IMR-90 (cell line): Measurements from ENCODE around the gene ABHD6. TPM values are rescaled to one million over a fixed set of nuclear protein-coding genes. Genes with fewer than 3 reads are reported as not detected.

Experiments used
- ATAC-seq: fragments of 200-7000 bp; cut with Tn5 transposase; 2 replicates; pipeline ENCODE4 v1.9.1; 2020; ENCODE audit warnings: low read depth, mild to moderate bottlenecking, moderate library complexity
- BruUV-seq: library from RNA; stranded (reverse); fragments of 400-500 nt; replicated peaks from 2 replicates; lab custom pipeline; 2021; lab: Mats Ljungman, UMichigan
- CTCF ChIA-PET: fragments of 300-600 bp; formaldehyde crosslinking; extraction: SDS; loops from one replicate; lab custom pipeline; 2021; ENCODE audit warnings: antibody characterized with exemption; lab: Yijun Ruan, JAX
- POLR2A ChIA-PET: fragments of 300-600 bp; sonication (Branson Sonifier 250); formaldehyde crosslinking; loops from one replicate; lab custom pipeline; 2022; ENCODE audit warnings: antibody characterized with exemption; ENCODE audit not compliant: unreplicated experiment; lab: Charles Lee
- DNase-seq: peaks from one replicate; pipeline ENCODE4 v3.0.0; 2013
- H2AFZ ChIP-seq: replicated peaks from 2 replicates; pipeline ENCODE3; 2013; ENCODE audit warnings: low read length, mild to moderate bottlenecking; ENCODE audit not compliant: poor library complexity
- H2AK5ac ChIP-seq: 2 replicates; pipeline ENCODE4 v1.6.1; 2013; ENCODE audit warnings: low read depth, low read length, inconsistent platforms
- H2AK9ac ChIP-seq: replicated peaks from 2 replicates; pipeline ENCODE3; 2013; ENCODE audit warnings: mild to moderate bottlenecking, low read depth, low read length, moderate library complexity; ENCODE audit not compliant: poor library complexity
- H2BK120ac ChIP-seq: 2 replicates; pipeline ENCODE4 v1.6.1; 2013; ENCODE audit warnings: low read depth, low read length, inconsistent platforms
- H2BK15ac ChIP-seq: 3 replicates; pipeline ENCODE4 v1.6.1; 2013; ENCODE audit warnings: low read depth, low read length, inconsistent platforms
- H2BK20ac ChIP-seq: 2 replicates; pipeline ENCODE4 v1.6.1; 2013; ENCODE audit warnings: low read depth, mild to moderate bottlenecking, inconsistent platforms, low read length, moderate library complexity
- H2BK5ac ChIP-seq: 2 replicates; pipeline ENCODE4 v1.6.1; 2013; ENCODE audit warnings: mild to moderate bottlenecking, low read depth, low read length, inconsistent platforms; ENCODE audit not compliant: poor library complexity, severe bottlenecking
- H3K14ac ChIP-seq: replicated peaks from 2 replicates; pipeline ENCODE4 v1.6.1; 2013; ENCODE audit warnings: low read depth, low read length, inconsistent platforms
- H3K18ac ChIP-seq: 2 replicates; pipeline ENCODE4 v1.6.1; 2013; ENCODE audit warnings: low read depth, low read length, control low read depth
- H3K23ac ChIP-seq: 2 replicates; pipeline ENCODE4 v1.6.1; 2013; ENCODE audit warnings: low read depth, low read length, inconsistent platforms
- H3K27ac ChIP-seq: 2 replicates; pipeline ENCODE4 v1.5.1; 2013; ENCODE audit warnings: mild to moderate bottlenecking, control low read depth, low read length; ENCODE audit not compliant: insufficient read depth
- H3K27me3 ChIP-seq: 2 replicates; pipeline ENCODE4 v1.6.1; 2013; ENCODE audit warnings: low read length; ENCODE audit not compliant: control insufficient read depth, insufficient read depth
- H3K36me3 ChIP-seq: 2 replicates; pipeline ENCODE4 v1.6.1; 2013; ENCODE audit warnings: low read length, mixed read lengths; ENCODE audit not compliant: control insufficient read depth, insufficient read depth
- H3K4ac ChIP-seq: 2 replicates; pipeline ENCODE4 v1.6.1; 2013; ENCODE audit warnings: low read depth, low read length, inconsistent platforms
- H3K4me1 ChIP-seq: 2 replicates; pipeline ENCODE4 v1.6.1; 2013; ENCODE audit warnings: low read length, mixed read lengths; ENCODE audit not compliant: control insufficient read depth, insufficient read depth
- H3K4me2 ChIP-seq: 2 replicates; pipeline ENCODE4 v1.6.1; 2013; ENCODE audit warnings: low read depth, mild to moderate bottlenecking, control low read depth, low read length, moderate library complexity
- H3K4me3 ChIP-seq: 2 replicates; pipeline ENCODE4 v1.5.1; 2013; ENCODE audit warnings: low read depth, mild to moderate bottlenecking, control low read depth, low read length, moderate library complexity; ENCODE audit not compliant: insufficient read depth
- H3K56ac ChIP-seq: 2 replicates; pipeline ENCODE4 v1.6.1; 2013; ENCODE audit warnings: low read length, inconsistent platforms; ENCODE audit not compliant: insufficient read depth; ENCODE audit errors: extremely low read depth
- H3K79me1 ChIP-seq, 2 experiments: 2 replicates each; pipeline ENCODE4 v1.6.1; 2013; ENCODE audit warnings: low read length in 2 of 2, inconsistent platforms in 1 of 2, low read depth in 1 of 2
- H3K9ac ChIP-seq: 2 replicates; pipeline ENCODE4 v1.6.1; 2013; ENCODE audit warnings: low read depth, low read length, control low read depth
- H3K9me1 ChIP-seq: 2 replicates; pipeline ENCODE4 v1.6.1; 2013; ENCODE audit warnings: low read length, inconsistent platforms; ENCODE audit not compliant: insufficient read depth
- H3K9me3 ChIP-seq: 2 replicates; pipeline ENCODE4 v1.6.1; 2013; ENCODE audit warnings: low read length; ENCODE audit not compliant: control insufficient read depth, insufficient read depth
- H4K20me1 ChIP-seq: 2 replicates; pipeline ENCODE4 v1.6.1; 2013; ENCODE audit warnings: low read length, inconsistent platforms; ENCODE audit not compliant: insufficient read depth
- H4K5ac ChIP-seq: 2 replicates; pipeline ENCODE4 v1.6.1; 2013; ENCODE audit warnings: mild to moderate bottlenecking, low read depth, low read length, control low read depth
- H4K8ac ChIP-seq, 2 experiments: 2 replicates each; pipeline ENCODE4 v1.6.1; 2013; ENCODE audit warnings: low read depth in 2 of 2, low read length in 2 of 2, control low read depth in 1 of 2, inconsistent platforms in 1 of 2
- H4K91ac ChIP-seq: 2 replicates; pipeline ENCODE4 v1.6.1; 2013; ENCODE audit warnings: low read depth, low read length, inconsistent platforms; ENCODE audit not compliant: insufficient read depth
- NFE2L2 ChIP-seq: fragments of 150-350 bp; IDR thresholded peaks from 2 replicates; pipeline ENCODE4 v1.6.1; 2016; ENCODE audit warnings: low read depth, mild to moderate bottlenecking, low read length
- SMC3 ChIP-seq: fragments of 150-350 bp; IDR thresholded peaks from 2 replicates; pipeline ENCODE4 v1.6.1; 2016; ENCODE audit warnings: low read depth, mild to moderate bottlenecking, antibody characterized with exemption, low read length, moderate library complexity
- WGBS, 2 experiments: methylation state at CpG; one replicate each; pipeline versions ENCODE4 v1.1.5 to v1.1.7; 2013; ENCODE audit warnings: missing lambda C conversion rate in 2 of 2; ENCODE audit not compliant: insufficient read length in 1 of 2; ENCODE audit errors: extremely low coverage in 2 of 2; 5-methylcytosine and 5-hydroxymethylcytosine counted together
- dilution Hi-C: fragments of 300-500 bp; cut with HindIII; formaldehyde crosslinking; loops from one replicate; pipeline ENCODE4 v1.14.3; 2018; ENCODE audit warnings: low sequenced_read_pairs; ENCODE audit not compliant: unreplicated experiment
- in situ Hi-C: fragments of 300-500 bp; cut with MboI; formaldehyde crosslinking; loops from 3 replicates; pipeline ENCODE4 v1.14.3; 2019; ENCODE audit warnings: low sequenced_read_pairs, inconsistent platforms, mixed read lengths
- intact Hi-C: fragments of 100-400 bp; cut with micrococcal nuclease; formaldehyde crosslinking; loops from 2 replicates; pipeline ENCODE4 v1.10.0; 2022
- polyA plus RNA-seq, 3 experiments: library from polyadenylated mRNA; depleted of rRNA; stranded (reverse); fragments of >200 nt; gene quantifications; 2 replicates each; pipeline ENCODE4 v1.2.3, GENCODE V29; 2012; ENCODE audit warnings: low replicate concordance in 1 of 3
- total RNA-seq: library from RNA; depleted of rRNA; stranded (reverse); fragments of >200 nt; gene quantifications from 2 replicates; pipeline ENCODE4 v1.2.3, GENCODE V29; 2012
- TF ChIP-seq, protein P1 (sequence below): conservative IDR thresholded peaks from 2 replicates; pipeline ENCODE4 v1.5.1; 2012; ENCODE audit warnings: mild to moderate bottlenecking, low read depth, low read length, improper control_type of control experiment
- TF ChIP-seq, protein P2 (sequence below): fragments of 150-350 bp; IDR thresholded peaks from 2 replicates; pipeline ENCODE4 v1.6.1; 2016; ENCODE audit warnings: low read depth, mild to moderate bottlenecking, low read length, moderate library complexity, borderline replicate concordance

Gene ABHD6
- total and polyA plus RNA-seq, 2 of the 4 experiments (the other 2 are of a cell fraction) = 5.0 to 5.6 TPM

- H2BK120ac ChIP-seq = no peak overlapping the region
- H3K4me2 ChIP-seq = no peak overlapping the region
- H2BK20ac ChIP-seq = no peak overlapping the region
- H3K14ac ChIP-seq = no peak overlapping the region
- H3K9ac ChIP-seq = no peak overlapping the region
- H2BK15ac ChIP-seq = no peak overlapping the region
- no peaks in the 10 kb centered on the region for H3K79me1 ChIP-seq
- no peak overlapping the region for H3K23ac ChIP-seq
- H3K18ac ChIP-seq = no peak overlapping the region
- H2AFZ ChIP-seq = no peak overlapping the region
- H2AK9ac ChIP-seq = no peak overlapping the region
- H2BK5ac ChIP-seq = no peak overlapping the region
- no peaks in the 10 kb centered on the region for H3K9me3 ChIP-seq
- ATAC-seq = no peak
- no peak overlapping the region for H4K5ac ChIP-seq
- TF ChIP-seq SMC3 (no peak), NFE2L2 (no peak)
- TF ChIP-seq, protein P1, sequence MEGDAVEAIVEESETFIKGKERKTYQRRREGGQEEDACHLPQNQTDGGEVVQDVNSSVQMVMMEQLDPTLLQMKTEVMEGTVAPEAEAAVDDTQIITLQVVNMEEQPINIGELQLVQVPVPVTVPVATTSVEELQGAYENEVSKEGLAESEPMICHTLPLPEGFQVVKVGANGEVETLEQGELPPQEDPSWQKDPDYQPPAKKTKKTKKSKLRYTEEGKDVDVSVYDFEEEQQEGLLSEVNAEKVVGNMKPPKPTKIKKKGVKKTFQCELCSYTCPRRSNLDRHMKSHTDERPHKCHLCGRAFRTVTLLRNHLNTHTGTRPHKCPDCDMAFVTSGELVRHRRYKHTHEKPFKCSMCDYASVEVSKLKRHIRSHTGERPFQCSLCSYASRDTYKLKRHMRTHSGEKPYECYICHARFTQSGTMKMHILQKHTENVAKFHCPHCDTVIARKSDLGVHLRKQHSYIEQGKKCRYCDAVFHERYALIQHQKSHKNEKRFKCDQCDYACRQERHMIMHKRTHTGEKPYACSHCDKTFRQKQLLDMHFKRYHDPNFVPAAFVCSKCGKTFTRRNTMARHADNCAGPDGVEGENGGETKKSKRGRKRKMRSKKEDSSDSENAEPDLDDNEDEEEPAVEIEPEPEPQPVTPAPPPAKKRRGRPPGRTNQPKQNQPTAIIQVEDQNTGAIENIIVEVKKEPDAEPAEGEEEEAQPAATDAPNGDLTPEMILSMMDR = no peak
- TF ChIP-seq, protein P2, sequence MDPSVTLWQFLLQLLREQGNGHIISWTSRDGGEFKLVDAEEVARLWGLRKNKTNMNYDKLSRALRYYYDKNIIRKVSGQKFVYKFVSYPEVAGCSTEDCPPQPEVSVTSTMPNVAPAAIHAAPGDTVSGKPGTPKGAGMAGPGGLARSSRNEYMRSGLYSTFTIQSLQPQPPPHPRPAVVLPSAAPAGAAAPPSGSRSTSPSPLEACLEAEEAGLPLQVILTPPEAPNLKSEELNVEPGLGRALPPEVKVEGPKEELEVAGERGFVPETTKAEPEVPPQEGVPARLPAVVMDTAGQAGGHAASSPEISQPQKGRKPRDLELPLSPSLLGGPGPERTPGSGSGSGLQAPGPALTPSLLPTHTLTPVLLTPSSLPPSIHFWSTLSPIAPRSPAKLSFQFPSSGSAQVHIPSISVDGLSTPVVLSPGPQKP = no peak
- no peaks in the 10 kb centered on the region for H3K9me1 ChIP-seq
- H4K91ac ChIP-seq = no peak overlapping the region
- WGBS, 2 experiments = 100% methylated on average over 1 of the region's 5 CpGs; no CpG with 5 or more reads in 1 of the 2 experiments
- BruUV-seq = no TSS peak
- H2AK5ac ChIP-seq = no peak overlapping the region
- no peak overlapping the region for H3K4ac ChIP-seq
- no peak overlapping the region for H3K56ac ChIP-seq
- no peaks in the 10 kb centered on the region for H3K36me3 ChIP-seq
- H3K27me3 ChIP-seq = peaks cover 2% of the 10 kb centered on the region; the same call in 1 of the 2 replicates
- ChIA-PET CTCF (interaction anchor here (2.7 to 3.6 kb wide), 2 partner anchors 110 to 116 kb away, joined by 18 to 19 read pairs; partner anchors contain the start of genes HTD2 and RPP14), POLR2A (no interaction called here)
- in situ Hi-C loops = loop anchor here (5.0 to 25.0 kb wide), 2 partner anchors 113 to 223 kb away; no protein-coding TSS in a partner anchor
- no peaks in the 10 kb centered on the region for H3K4me1 ChIP-seq
- no peak overlapping the region for H4K8ac ChIP-seq
- no peak overlapping the region for H3K4me3 ChIP-seq
- no peaks in the 10 kb centered on the region for H4K20me1 ChIP-seq
- intact Hi-C loops = loop anchor here (5.0 kb wide), 1 partner anchor 223 kb away; no protein-coding TSS in a partner anchor
- no peak for DNase-seq
- H3K27ac ChIP-seq = no peak overlapping the region
- dilution Hi-C loops = no loop called here
Measured at GRCh38 chr3:58189691-58190090, 47.9 kb upstream of the ABHD6 start.
